HG03378 (cell line): ENCODE data around the gene KNTC1.
"Not testable (repeated sequence)": the region's sequence is repeated elsewhere in the genome, so short reads cannot be mapped to it uniquely, and the experiment has no call there.

Source experiments
- ATAC-seq: cut with Tn5 transposase; IDR thresholded peaks from one replicate; pipeline ENCODE4 v1.9.1; 2021; ENCODE audit warnings: mild to moderate bottlenecking, moderate library complexity; ENCODE audit not compliant: unreplicated experiment

KNTC1 gene

DNA sequence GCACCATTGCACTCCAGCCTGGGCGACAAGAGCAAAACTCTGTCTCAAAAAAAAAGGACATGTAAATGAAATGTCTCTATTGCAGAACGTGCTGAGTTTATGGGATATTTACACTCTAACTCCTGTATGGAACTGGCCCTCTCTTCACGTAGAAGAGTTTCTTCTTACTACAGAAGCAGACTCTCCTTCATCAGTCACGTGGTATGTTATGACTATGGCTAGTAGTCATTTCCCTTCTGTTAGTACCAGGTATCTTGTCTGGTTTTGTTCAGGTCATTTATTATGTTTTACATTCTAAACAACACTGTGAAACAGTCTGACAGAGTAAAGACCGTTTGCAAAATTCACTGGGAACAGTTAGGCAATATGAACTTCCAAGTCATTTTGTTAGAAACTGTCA is 20.3 kb downstream of the KNTC1 start:
- no peak for ATAC-seq

DNA sequence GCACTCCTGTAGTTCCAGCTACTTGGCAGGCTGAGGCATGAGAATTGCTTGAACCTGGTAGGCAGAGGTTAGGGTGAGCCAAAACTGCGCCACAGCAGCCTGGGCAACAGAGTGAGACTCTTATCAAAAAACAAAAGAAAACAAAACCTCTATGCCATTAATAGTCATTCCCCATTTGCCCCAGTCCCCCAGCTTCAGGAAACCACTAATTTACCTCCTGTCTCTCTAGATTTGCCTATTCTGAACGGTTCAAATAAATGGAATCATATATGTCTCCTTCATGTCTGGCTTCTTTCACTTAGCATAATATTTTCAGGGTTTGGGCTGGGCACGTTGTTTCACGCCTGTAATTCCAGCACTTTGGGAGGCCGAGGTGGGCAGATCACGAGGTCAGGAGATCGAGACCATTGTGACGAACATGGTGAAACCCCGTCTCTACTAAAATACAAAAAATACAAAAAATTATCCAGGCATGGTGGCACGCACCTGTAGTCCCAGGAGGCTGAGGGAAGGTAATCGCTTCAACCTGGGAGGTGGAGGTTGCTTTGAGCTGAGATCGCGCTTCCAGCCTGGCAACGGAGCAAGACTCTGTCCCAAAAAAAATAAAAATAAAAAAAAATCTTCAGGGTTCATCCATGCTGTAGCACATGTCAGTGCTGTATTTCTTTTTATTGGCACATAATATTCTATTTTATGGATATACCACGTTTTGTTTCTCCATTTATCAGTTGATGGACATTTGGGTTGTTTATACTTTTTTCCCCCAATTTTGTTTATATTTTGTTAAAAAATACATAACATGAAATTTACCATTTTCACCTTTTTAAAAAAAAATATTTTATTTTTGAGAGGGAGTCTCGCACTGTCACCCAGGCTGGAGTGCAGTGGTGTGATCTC is 31.9 kb downstream of the KNTC1 start:
- no peak for ATAC-seq

DNA sequence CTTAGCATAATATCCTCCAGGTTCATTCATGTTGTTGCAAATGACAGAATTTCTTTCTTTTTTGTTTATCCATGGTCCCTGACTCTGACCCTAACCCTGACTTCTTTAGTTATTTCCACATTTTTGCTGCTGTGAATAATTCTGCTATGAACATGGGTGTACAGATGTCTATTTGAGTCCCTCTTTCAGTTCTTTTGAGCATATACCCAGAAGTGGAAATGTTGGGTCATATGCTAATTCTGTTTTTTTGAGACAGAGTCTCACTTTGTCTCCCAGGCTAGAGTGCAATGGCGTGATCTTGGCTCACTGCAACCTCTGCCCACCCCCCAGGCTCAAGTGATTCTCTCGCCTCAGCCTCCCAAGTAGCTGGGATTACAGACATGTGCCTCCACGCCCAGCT is 33.1 kb downstream of the KNTC1 start:
- no peak for ATAC-seq

DNA sequence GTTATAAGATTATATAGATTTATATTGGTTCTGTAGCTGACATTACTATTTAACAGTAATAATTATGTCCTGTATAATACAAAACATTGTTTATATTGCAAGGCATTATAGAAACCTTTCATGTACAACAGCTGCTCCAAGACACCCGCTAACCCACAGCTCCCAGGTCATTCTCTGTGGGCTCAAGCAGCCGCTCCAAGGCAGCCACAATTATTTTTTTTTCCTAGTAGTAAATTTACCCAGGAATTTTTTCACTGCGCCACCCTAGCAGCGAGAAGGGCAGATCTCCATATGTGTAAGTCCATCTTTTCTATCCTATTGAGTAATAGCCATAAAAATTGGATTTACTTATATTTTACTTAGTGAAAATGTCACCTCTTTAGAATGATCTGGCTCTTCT is 36.3 kb downstream of the KNTC1 start:
- ATAC-seq = no peak

DNA sequence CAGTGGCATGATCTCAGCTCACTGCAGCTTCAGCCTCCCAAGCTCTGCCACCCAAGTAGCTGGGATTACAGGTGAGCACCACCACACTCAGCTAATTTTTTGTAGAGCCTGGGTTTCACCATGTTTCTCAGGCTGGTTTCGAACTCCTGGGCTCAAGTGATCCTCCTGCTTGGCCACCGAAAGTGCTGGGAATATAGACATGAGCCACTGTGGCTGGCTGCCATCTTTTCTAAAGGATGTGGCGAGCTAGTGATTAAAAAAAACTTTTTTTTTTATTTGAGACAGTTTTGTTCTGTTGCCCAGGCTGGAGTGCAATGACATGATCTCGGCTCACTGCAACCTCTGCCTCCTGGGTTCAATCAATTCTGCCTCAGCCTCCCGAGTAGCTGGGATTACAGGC is 39.8 kb downstream of the KNTC1 start:
- ATAC-seq = not testable (repeated sequence)

DNA sequence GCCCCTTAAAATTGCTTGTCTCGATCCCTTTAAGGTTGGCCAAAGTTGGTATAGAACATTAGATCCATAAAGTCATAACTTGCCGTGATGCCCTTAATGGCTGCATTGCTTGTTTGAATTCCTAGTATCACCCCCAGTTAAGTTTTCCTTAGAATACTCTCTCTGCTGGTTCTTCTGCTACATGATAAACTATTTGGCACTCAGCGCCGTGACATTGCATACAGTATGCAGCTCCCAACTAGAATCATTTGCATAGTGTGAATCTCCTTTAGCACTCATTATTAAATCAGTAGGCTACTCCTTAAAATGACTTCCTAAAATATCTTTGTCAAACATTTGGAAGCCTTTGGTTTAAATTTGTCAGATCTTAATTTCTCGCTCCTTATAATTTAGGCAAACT is 42.2 kb downstream of the KNTC1 start:
- no peak for ATAC-seq

DNA sequence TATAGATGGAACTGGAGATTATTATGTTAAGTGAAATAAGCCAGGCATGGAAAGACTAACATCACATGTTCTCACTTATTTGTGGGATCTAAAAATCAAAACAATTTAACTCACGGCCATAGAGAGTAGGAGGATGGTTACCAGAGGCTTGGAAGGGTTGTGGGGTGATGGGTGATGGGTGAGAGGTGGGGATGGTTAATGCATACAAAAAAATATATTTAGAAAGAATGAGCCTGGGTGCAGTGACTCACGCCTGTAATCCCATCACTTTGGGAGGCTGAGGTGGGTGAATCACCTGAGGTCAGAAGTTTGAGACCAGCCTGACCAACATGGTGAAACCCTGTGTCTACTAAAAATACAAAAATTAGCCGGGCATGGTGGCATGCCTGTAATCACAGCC is 43.0 kb downstream of the KNTC1 start:
- not testable (repeated sequence) for ATAC-seq

DNA sequence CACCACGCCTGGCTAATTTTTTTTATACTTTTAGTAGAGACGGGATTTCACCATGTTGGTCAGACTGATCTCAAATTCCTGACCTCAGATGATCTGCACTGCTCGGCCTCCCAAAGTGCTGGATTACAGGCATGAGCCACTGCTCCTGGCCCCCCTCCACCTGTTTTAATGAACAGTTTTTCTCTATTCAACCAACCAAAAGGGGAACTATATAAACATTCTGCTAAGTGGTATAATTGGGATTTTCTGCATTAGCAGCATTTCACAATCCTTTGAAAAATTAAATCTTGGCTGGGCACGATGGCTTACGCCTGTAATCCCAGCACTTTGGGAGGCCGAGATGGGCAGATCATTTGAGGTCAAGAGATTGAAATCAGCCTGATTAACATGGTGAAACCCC is 44.8 kb downstream of the KNTC1 start:
- no peak for ATAC-seq

DNA sequence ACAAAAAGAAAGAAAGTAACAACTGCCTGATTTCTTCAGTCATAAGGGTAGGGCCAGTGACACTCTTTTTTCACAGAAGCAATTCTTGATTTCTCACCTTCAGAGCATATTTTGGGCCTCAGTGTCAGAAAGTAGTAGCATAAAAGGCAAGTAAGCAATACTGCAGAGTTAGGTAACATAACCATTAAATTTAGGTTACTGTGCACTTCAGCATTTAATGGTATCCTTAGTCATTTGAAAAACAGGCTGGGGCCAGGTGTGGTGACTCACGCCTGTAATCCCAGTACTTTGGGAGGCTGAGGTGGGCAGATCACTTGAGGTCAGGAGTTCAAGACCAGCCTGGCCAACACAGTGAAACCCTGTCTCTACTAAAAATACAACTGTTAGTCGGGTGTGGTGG is 56.2 kb downstream of the KNTC1 start:
- ATAC-seq = not testable (repeated sequence)

DNA sequence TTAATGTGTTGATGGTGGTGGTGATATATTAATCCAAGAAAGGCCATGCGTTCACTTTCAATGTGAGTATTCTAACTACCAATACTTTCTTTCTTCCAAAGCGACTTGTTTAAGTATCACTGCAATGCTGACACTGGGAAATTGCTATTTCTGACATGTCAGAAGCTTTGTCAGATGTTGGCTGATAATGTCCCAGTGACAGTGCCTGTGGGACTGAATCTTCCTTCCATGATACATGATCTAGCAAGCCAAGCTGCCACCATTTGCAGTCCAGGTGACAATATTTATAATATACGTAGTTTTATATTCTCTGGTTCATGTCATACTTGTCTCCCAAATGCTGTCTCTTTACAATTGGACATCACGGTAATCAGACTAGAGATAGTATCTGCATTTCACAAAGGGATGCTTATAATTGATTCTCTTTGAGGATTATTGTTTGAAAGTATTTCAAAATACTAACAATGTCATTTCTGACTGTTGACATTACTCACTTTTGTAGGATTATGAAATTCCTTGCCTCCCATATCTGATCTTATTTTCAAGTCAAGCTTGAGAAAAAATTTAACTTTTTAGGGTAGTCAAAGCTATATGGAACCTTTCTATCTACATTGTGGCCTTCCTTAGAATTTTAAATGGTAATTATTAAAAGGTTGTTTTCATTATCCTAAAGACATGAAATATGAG is 57.3 kb downstream of the KNTC1 start:
- no peak for ATAC-seq

DNA sequence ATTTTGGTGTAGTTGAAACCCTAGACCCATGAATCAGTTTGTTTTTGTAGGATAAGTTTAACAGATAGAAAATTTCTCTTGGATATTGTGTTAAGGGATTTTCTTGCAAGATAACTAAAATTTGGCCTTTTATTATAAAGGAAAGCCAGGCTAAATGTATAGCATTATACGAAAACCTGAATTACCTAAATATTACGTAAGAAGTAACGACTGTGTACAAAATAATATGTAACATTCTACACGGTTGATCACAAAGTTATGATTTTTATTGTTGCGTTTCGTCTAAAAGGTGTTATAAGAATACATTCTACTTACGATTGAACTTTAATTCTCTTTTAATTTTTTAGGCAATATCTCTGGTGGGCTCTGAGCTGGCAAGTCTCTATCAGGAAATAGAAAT is 63.9 kb downstream of the KNTC1 start:
- ATAC-seq = no peak

DNA sequence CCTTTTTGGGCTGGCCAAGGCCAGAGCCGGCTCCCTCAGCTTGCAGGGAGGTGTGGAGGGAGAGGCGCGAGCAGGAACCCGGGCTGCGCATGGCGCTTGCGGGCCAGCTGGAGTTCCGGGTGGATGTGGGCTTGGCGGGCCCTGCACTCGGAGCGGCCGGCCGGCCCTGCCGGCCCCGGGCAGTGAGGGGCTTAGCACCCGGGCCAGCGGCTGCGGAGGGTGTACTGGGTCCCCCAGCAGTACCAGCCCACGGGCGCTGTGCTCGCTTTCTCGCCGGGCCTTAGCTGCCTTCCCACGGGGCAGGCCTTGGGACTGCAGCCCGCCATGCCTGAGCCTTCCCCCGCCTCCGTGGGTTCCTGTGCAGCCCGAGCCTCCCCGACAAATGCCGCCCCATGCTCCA is 64.9 kb downstream of the KNTC1 start:
- not testable (repeated sequence) for ATAC-seq

DNA sequence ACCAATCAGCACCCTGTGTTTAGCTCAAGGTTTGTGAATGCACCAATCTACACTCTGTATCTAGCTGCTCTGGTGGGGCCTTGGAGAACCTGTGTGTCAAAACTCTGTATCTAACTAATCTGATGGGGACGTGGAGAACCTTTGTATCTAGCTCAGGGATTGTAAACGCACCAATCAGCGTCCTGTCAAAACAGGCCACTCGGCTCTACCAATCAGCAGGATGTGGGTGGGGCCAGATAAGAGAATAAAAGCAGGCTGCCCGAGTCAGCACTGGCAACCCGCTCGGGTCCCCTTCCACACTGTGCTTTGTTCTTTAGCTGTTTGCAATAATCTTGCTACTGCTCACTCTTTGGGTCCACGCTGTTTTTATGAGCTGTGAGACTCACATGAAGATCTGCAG is 65.5 kb downstream of the KNTC1 start:
- ATAC-seq = not testable (repeated sequence)

DNA sequence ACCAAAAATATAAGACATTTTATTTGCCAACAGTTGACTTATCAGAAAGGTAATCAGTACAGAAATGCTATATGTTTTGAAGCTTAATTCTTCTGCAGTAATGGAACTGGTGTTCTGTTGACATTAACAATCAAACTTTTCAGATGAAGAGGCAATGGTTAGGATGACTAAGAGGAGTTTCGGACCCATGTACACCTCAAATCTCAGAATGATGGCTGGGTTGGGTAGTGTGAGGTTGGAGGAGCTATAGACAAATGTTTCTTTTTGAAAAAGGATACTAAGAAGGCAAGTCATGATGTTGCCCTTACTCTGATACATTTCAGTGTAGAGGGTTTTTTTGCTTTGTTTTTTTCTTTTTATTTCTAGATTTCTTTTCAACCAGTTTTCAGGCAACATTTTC is 66.9 kb downstream of the KNTC1 start:
- ATAC-seq = no peak

DNA sequence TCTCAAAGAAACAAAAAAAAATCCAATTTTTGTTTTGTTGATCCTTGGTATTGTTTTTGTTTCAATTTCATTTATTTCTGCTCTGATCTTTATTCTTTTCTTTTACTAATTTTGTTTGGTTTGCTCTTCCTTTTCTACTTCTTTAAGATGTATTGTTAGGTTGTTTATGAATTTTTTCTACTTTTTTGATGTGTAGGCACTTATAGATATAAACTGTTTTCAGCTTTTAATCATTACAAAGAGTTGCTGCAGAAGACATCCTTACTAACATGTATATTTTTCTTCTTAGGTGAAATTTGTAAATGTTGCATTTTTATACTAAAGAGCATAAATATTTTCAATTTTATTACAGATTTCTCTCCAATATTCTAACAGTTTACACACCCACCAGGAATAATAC is 69.8 kb downstream of the KNTC1 start:
- no peak for ATAC-seq

DNA sequence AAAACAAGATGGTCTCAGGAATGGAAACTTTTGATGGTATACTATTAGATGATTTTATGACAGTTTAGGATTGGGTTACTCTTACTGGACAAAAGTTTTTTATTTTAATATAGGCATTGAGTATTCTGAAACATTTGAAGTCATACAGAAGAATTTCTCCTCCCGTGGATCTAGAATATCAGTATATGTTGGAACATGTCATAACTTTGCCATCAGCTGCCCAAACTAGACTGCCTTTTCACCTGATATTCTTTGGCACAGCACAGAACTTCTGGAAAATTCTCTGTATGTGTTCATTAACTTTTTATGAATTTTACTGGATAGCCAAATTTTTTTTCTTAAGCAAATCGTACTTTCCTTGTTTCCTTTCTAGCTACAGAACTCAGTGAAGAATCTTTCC is 75.4 kb downstream of the KNTC1 start:
- no peak for ATAC-seq

DNA sequence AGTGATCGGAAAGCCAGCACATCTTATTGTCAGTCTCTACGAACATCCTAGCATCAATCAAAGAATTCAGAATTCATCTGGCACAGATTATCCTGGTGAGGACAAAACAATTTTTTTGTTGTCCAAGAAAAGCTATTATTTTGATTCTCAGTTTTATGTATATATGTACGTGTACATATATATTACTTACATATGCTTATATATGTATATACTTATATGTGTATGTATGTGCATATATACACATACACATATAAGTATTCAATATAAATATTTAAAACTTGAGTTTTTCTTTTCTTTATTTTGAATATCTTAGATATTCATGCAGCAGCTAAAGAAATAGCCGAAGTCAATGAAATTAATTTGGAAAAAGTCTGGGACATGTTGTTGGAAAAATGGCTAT is 77.9 kb downstream of the KNTC1 start:
- no peak for ATAC-seq

DNA sequence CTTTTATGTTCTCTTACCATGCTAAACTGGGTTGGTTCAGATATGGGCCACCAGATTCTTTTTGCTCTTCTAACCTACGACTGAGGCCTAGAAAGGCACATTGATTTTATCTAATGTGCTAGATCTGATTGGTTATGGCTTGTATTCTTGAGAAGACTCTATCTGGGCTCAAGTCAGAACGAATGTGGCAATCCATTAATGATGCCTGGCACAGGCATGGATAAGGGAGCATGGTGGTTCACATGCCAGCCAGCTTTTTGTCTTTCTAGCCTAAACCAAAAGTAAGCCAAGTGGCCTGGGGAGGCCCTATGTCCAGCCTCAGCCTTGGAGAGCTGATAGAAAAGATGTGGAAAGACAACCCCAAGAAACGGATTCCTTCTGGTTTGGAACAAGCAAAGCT is 82.7 kb downstream of the KNTC1 start:
- ATAC-seq = no peak

DNA sequence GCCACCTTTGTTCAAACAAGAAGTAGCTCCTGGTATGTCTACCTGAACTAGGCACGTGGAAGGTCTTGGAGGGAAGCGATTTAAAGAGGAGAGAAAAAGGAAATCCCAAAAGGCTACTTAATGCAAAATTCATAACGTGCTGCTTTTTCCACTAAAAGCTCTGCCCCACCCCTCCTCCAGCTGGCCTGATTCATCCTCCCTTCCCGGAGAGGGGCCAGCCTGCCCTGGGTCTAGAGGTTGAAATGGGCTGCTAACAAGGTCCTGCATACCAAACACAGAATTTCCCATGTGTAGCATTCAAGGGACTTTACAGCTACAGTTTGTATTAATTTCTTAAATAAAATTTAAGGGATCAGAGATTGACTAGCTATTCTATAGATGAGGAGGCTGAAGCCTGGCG is 83.2 kb downstream of the KNTC1 start:
- ATAC-seq = no peak

DNA sequence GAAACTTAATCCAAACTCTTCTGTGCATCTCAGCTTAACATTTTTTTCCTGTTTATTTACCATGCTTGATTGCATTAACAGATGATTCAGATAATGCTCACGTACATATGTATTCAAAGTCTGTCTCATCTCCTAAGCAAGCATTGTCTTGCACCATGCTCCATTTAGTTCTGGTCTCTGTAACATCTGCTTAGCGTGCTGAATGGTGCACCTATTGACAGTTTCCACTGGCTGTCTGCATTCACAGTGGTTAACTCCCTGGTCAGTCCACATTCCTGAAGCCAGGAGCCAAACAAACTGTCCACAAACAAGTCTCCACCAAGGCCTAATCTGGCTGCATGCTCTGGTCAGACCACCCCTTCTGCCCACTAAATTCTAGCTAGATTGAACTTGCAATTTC is 83.9 kb downstream of the KNTC1 start:
- no peak for ATAC-seq

DNA sequence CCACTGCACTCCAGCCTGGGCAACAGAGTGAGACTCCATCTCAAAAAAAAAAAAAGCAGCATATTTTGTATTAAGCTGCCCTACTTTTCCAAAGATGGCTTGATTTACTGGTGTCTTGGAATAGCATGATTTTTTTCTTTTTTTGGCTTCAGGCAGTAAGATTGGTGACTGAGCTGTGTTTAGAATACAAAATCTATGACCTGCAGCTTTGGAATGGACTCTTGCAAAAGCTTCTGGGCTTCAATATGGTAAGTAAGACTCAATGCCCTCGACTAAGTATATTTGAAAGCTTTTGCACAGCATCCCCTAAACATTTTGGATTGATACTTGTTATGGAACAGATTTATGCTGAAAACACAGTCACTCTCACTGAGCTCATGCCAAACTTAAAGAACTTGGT is 87.8 kb downstream of the KNTC1 start:
- no peak for ATAC-seq

DNA sequence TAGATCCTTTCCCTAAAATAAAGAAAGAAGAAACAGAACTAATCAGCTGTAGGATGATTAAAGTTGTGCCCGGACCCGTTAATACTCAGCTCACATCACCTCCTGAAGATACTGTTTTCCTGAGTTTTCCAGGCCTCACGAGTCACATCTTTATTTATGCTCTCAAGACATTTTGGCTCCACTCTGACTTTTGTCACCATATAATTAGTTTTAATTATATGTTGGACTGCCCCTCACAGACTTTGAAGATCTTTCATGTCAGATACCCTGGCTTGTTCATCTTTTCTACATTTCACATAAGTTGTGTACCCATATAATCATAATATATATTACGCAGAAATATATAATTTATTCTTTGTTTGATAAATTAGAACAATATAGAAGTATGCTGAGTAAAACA is 88.7 kb downstream of the KNTC1 start:
- ATAC-seq = no peak
